Astrocyte (in vitro differentiated cells and primary cell): ENCODE data around the gene SMIM5. TPM values are rescaled to one million over a fixed set of nuclear protein-coding genes. Genes with fewer than 3 reads are reported as not detected.

Source experiments
- DNase-seq: peaks from one replicate; pipeline ENCODE4 v3.0.0-alpha.2; 2010; ENCODE audit warnings: low read depth
- FAIRE-seq: peaks from 2 replicates; lab custom pipeline; 2011; peaks lifted over from hg19 to GRCh38; lab: Jason Lieb, UNC
- H2AFZ ChIP-seq: 2 replicates; pipeline ENCODE4 v1.6.0; 2012; ENCODE audit warnings: low read depth, low read length, inconsistent platforms
- H3K27ac ChIP-seq: 2 replicates; pipeline ENCODE4 v1.5.1; 2011; ENCODE audit warnings: low read depth, low read length, inconsistent platforms
- H3K27me3 ChIP-seq: 2 replicates; pipeline ENCODE4 v1.6.0; 2011; ENCODE audit warnings: low read length, inconsistent platforms; ENCODE audit not compliant: insufficient read depth
- H3K36me3 ChIP-seq: 2 replicates; pipeline ENCODE4 v1.5.1; 2011; ENCODE audit warnings: low read length, inconsistent platforms; ENCODE audit not compliant: insufficient read depth
- H3K4me1 ChIP-seq: 2 replicates; pipeline ENCODE4 v1.5.1; 2011; ENCODE audit warnings: low read length, inconsistent platforms; ENCODE audit not compliant: insufficient read depth
- H3K4me2 ChIP-seq: 2 replicates; pipeline ENCODE4 v1.6.0; 2012; ENCODE audit warnings: low read length, inconsistent platforms
- H3K4me3 ChIP-seq: 2 replicates; pipeline ENCODE4 v1.5.1; 2011; ENCODE audit warnings: low read depth, mild to moderate bottlenecking, low read length, inconsistent platforms; ENCODE audit not compliant: insufficient read depth
- H3K79me2 ChIP-seq: 2 replicates; pipeline ENCODE4 v1.6.0; 2012; ENCODE audit warnings: mild to moderate bottlenecking, low read length, inconsistent platforms; ENCODE audit not compliant: insufficient read depth
- H3K9ac ChIP-seq: 2 replicates; pipeline ENCODE4 v1.6.0; 2012; ENCODE audit warnings: mild to moderate bottlenecking, low read length, inconsistent platforms
- H3K9me3 ChIP-seq: 2 replicates; pipeline ENCODE4 v1.5.1; 2012; ENCODE audit warnings: low read depth, mild to moderate bottlenecking, low read length, inconsistent platforms; ENCODE audit not compliant: insufficient read depth
- H4K20me1 ChIP-seq: 2 replicates; pipeline ENCODE4 v1.6.0; 2012; ENCODE audit warnings: low read length, inconsistent platforms; ENCODE audit not compliant: insufficient read depth
- H3K27ac Mint-ChIP-seq: one replicate; pipeline ENCODE4 v1.8.0; 2021; ENCODE audit warnings: mild to moderate bottlenecking, mixed read lengths; ENCODE audit not compliant: unreplicated experiment
- H3K27me3 Mint-ChIP-seq: one replicate; pipeline ENCODE4 v1.8.0; 2021; ENCODE audit warnings: low read depth, mixed read lengths; ENCODE audit not compliant: unreplicated experiment
- H3K36me3 Mint-ChIP-seq: one replicate; pipeline ENCODE4 v1.8.0; 2021; ENCODE audit warnings: low read depth, mixed read lengths; ENCODE audit not compliant: unreplicated experiment
- H3K4me1 Mint-ChIP-seq: one replicate; pipeline ENCODE4 v1.8.0; 2021; ENCODE audit warnings: low read depth, mixed read lengths; ENCODE audit not compliant: unreplicated experiment
- H3K4me3 Mint-ChIP-seq: one replicate; pipeline ENCODE4 v1.8.0; 2021; ENCODE audit warnings: mild to moderate bottlenecking, moderate library complexity, mixed read lengths; ENCODE audit not compliant: unreplicated experiment
- H3K9me3 Mint-ChIP-seq: one replicate; pipeline ENCODE4 v1.8.0; 2021; ENCODE audit warnings: mild to moderate bottlenecking, mixed read lengths; ENCODE audit not compliant: unreplicated experiment
- CTCF ChIP-seq: IDR thresholded peaks from 2 replicates; pipeline ENCODE4 v1.5.1; 2011; ENCODE audit warnings: low read depth, mild to moderate bottlenecking, inconsistent platforms, low read length, moderate library complexity; ENCODE audit not compliant: insufficient read depth
- EZH2 ChIP-seq: IDR thresholded peaks from 2 replicates; pipeline ENCODE4 v1.6.1; 2012; ENCODE audit warnings: mild to moderate bottlenecking, low read length, inconsistent platforms; ENCODE audit not compliant: insufficient read depth
- total RNA-seq: library from RNA; stranded (reverse); gene quantifications from 2 replicates; pipeline ENCODE4 v1.2.1, GENCODE V29; 2021

Gene SMIM5
- total RNA-seq, 1 donor from 2014 or later = 0.07 TPM

DNA sequence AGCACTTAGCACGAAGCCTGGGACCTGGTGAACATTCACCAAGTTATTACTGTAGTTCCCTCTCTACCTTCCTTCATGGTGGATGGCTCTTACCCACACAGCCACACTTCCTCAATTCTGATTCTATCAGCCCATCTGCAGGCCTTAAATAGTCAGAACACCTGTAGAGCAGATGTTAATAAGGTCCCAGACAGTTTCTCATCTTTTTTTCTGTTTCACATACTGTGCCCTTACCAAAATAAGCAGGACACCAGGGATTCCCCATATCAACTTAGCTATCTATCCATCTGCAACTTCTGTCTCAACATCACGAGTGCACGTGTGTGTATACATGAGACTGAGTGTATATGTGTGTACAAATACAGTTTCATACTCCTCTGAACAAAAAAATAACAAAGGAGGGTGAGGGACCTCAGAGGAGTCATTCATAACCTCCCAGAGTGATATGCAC is 30.9 kb downstream of the SMIM5 start:
- H3K4me3 ChIP-seq = no peak overlapping the region
- FAIRE-seq (no peak), DNase-seq (no peak)
- H2AFZ ChIP-seq = no peak overlapping the region
- no peaks in the 10 kb centered on the region for H3K27me3 Mint-ChIP-seq
- peaks cover 36% of the 10 kb centered on the region for H3K79me2 ChIP-seq
- no peak overlapping the region for H3K27ac Mint-ChIP-seq
- H3K4me1 ChIP-seq = peaks cover 16% of the 10 kb centered on the region
- H3K4me3 Mint-ChIP-seq = no peak overlapping the region
- H3K36me3 ChIP-seq = peaks cover 14% of the 10 kb centered on the region
- peaks cover 2% of the 10 kb centered on the region for H3K36me3 Mint-ChIP-seq
- no peaks in the 10 kb centered on the region for H3K27me3 ChIP-seq
- H3K9me3 Mint-ChIP-seq = no peaks in the 10 kb centered on the region
- H3K27ac ChIP-seq = no peak overlapping the region
- H3K9ac ChIP-seq = no peak overlapping the region
- H3K4me2 ChIP-seq = no peak overlapping the region
- H3K9me3 ChIP-seq = no peaks in the 10 kb centered on the region
- peaks cover 13% of the 10 kb centered on the region for H3K4me1 Mint-ChIP-seq
- H4K20me1 ChIP-seq = no peaks in the 10 kb centered on the region
- TF ChIP-seq CTCF (no peak), EZH2 (no peak)

- TF ChIP-seq EZH2 (no peak), CTCF (no peak)
- Mint-ChIP-seq H3K27me3 (no peaks in the 10 kb centered on the region), H3K36me3 (peaks cover 2% of the 10 kb centered on the region), H3K4me1 (peaks cover 20% of the 10 kb centered on the region), H3K9me3 (no peaks in the 10 kb centered on the region), H3K4me3 (no peak overlapping the region), H3K27ac (peak overlapping the region; percentile 80)
- no peaks in the 10 kb centered on the region for H3K9me3 ChIP-seq
- peaks cover 7% of the 10 kb centered on the region for H4K20me1 ChIP-seq
- peaks cover 24% of the 10 kb centered on the region for H3K36me3 ChIP-seq
- H3K9ac ChIP-seq = peak overlapping the region; percentile 98
- H3K4me3 ChIP-seq = peak overlapping the region; percentile 96
- peaks cover 54% of the 10 kb centered on the region for H3K79me2 ChIP-seq
- H2AFZ ChIP-seq = no peak overlapping the region
- no peak overlapping the region for H3K27ac ChIP-seq
- DNase-seq (no peak), FAIRE-seq (no peak)
- H3K4me1 ChIP-seq = peaks cover 16% of the 10 kb centered on the region
- no peaks in the 10 kb centered on the region for H3K27me3 ChIP-seq
- H3K4me2 ChIP-seq = peak overlapping the region; percentile 94
These were observed 32.7 kb downstream of the SMIM5 start for GRCh38 chr17:75665981-75666380.

GRCh38 chr17:75666959-75667790 is 33.9 kb downstream of the SMIM5 start, which contains the start of the genes RECQL5 and SAP30BP:
Gene RECQL5, minus strand, starts transcription at chr17:75667154. Its CDS starts 597 bp downstream, at chr17:75666557.
Gene SAP30BP, plus strand, starts transcription at chr17:75667338. Its CDS starts 35 bp downstream, at chr17:75667373.
- H3K27me3 Mint-ChIP-seq = no peaks in the 10 kb centered on the region
- peaks cover 16% of the 10 kb centered on the region for H3K4me1 ChIP-seq
- H3K4me1 Mint-ChIP-seq = peaks cover 23% of the 10 kb centered on the region
- peak within 1 kb of the TSS; percentile 96 for H3K27ac ChIP-seq
- H3K9me3 Mint-ChIP-seq = no peaks in the 10 kb centered on the region
- peaks cover 8% of the 10 kb centered on the region for H3K36me3 Mint-ChIP-seq
- H3K4me3 ChIP-seq = peak within 1 kb of the TSS; percentile 96
- H3K4me3 Mint-ChIP-seq = no peak within 1 kb of the TSS
- H3K9ac ChIP-seq = peak within 1 kb of the TSS; percentile 98
- H3K27ac Mint-ChIP-seq = peak within 1 kb of the TSS; percentile 80
- H3K79me2 ChIP-seq = peaks cover 66% of the 10 kb centered on the region
- H3K36me3 ChIP-seq = peaks cover 32% of the 10 kb centered on the region
- H3K9me3 ChIP-seq = no peaks in the 10 kb centered on the region
- no peaks in the 10 kb centered on the region for H3K27me3 ChIP-seq
- peaks cover 18% of the 10 kb centered on the region for H4K20me1 ChIP-seq
- H3K4me2 ChIP-seq = peak within 1 kb of the TSS; percentile 94
- peak within 1 kb of the TSS; percentile 89 for H2AFZ ChIP-seq
- FAIRE-seq = no peak
- TF ChIP-seq EZH2 (no peak), CTCF (no peak)
- DNase-seq = peak; percentile 94
